Measurements from ENCODE around the gene CYSTM1. TPM values are rescaled to one million over a fixed set of nuclear protein-coding genes. Genes with fewer than 3 reads are reported as not detected.

Gene CYSTM1
- total and polyA plus RNA-seq, 2 of the 8 experiments (the other 6 are each of a cell fraction or from before 2014, with no cell fraction given): 25.0 to 47.8 TPM

- no peak overlapping the region for H3K56ac ChIP-seq (replicated peaks; ENCODE audit: insufficient read length, low read depth, low read length)
- H2AFZ ChIP-seq (ENCODE audit: low read length): no peak overlapping the region
- no peak overlapping the region for H3K18ac ChIP-seq (ENCODE audit: extremely low read depth, low read length)
- H3K23ac ChIP-seq (ENCODE audit: insufficient read length): no peak overlapping the region
- no peaks in the 10 kb centered on the region for H3K36me3 ChIP-seq (ENCODE audit: control insufficient read depth in 2 of 4, insufficient read depth in 4 of 4, low read length in 3 of 4)
- no peak overlapping the region for H4K5ac ChIP-seq (ENCODE audit: insufficient read length, low read depth, low read length)
- peaks cover 0 to 4% (median 1%) of the 10 kb centered on the region in 4 experiments; a peak in 4 of 7 replicates for H3K4me1 ChIP-seq (replicated peaks in 1 of 4; ENCODE audit: control insufficient read depth in 3 of 4, insufficient read depth in 4 of 4, low read length in 3 of 4)
- no peak for DNase-seq (ENCODE audit: low read depth in 1 of 2, low spot score in 2 of 2)
- 89% methylated on average over 2 of the region's 2 CpGs; no CpG with 5 or more reads in 1 of the 2 experiments for WGBS, 2 experiments (ENCODE audit: extremely low coverage in 1 of 2, insufficient coverage in 1 of 2, insufficient read length in 1 of 2, insufficient replicate concordance in 2 of 2, low coverage in 1 of 2, low lambda C conversion rate in 2 of 2, missing lambda C conversion rate in 1 of 2)
- H3K23me2 ChIP-seq (ENCODE audit: low read depth, low read length): peaks cover 7% of the 10 kb centered on the region; the same call in 1 of the 2 replicates
- H3K9ac ChIP-seq (replicated peaks in 1 of 4; ENCODE audit: extremely low read depth in 1 of 4, low read depth in 3 of 4, low read length in 3 of 4): no peak overlapping the region
- no peaks in the 10 kb centered on the region for H3K27me3 ChIP-seq (replicated peaks in 1 of 4; ENCODE audit: control insufficient read depth in 3 of 4, extremely low read depth in 1 of 4, insufficient read depth in 3 of 4, low read length in 3 of 4)
- no peak overlapping the region for H4K8ac ChIP-seq (ENCODE audit: extremely low read depth, insufficient read depth, low read length)
- no peak for FAIRE-seq
- no peak overlapping the region for H2BK20ac ChIP-seq (ENCODE audit: low read length)
- peak overlapping the region in 1 of 4 experiments; percentile 76; a peak in 1 of 8 replicates for H3K4me3 ChIP-seq (ENCODE audit: extremely low read depth in 1 of 4, insufficient read depth in 2 of 4, low read depth in 3 of 4, low read length in 4 of 4)
- H4K20me1 ChIP-seq (replicated peaks in 1 of 2; ENCODE audit: control insufficient read depth in 1 of 2, insufficient read depth in 2 of 2, low read length in 2 of 2): no peaks in the 10 kb centered on the region
- no peak overlapping the region for H3K27ac ChIP-seq (ENCODE audit: low read depth, low read length)
- H3K14ac ChIP-seq (ENCODE audit: insufficient read length): no peak overlapping the region
- H3K79me2 ChIP-seq (ENCODE audit: control insufficient read depth in 1 of 2, insufficient read depth in 2 of 2, low read length in 2 of 2): no peaks in the 10 kb centered on the region
- ChIA-PET CTCF (ENCODE audit: partially characterized antibody) (interaction anchor here (0.7 to 1.5 kb wide), 5 partner anchors 16 to 129 kb away, joined by 3 to 7 read pairs (median 4); no protein-coding TSS in a partner anchor), POLR2A (ENCODE audit: partially characterized antibody) (interaction anchor here (0.6 to 1.5 kb wide), 6 partner anchors 21 to 373 kb away, joined by 3 to 4 read pairs (median 4); no protein-coding TSS in a partner anchor)
- no peak overlapping the region for H2BK120ac ChIP-seq (replicated peaks; ENCODE audit: low read depth, low read length)
- H2BK12ac ChIP-seq (ENCODE audit: low read depth, low read length): no peak overlapping the region
- no peak overlapping the region for H2AK5ac ChIP-seq (ENCODE audit: low read depth, low read length)
- H2BK5ac ChIP-seq (ENCODE audit: low read depth, low read length): no peak overlapping the region
- no peak overlapping the region for H4K91ac ChIP-seq (replicated peaks; ENCODE audit: insufficient read length, low read length)
- H3K9me3 ChIP-seq (ENCODE audit: insufficient read depth in 2 of 2, low read depth in 1 of 2, low read length in 1 of 2): no peaks in the 10 kb centered on the region
- no peaks in the 10 kb centered on the region for H3K79me1 ChIP-seq (ENCODE audit: low read depth, low read length)
- no peak overlapping the region for H3K4ac ChIP-seq (replicated peaks; ENCODE audit: insufficient read length, low read depth, low read length)
- H2BK15ac ChIP-seq (ENCODE audit: low read length): 0 out of 2 replicates have a peak overlapping the region, but pooled peaks have one; percentile 9
- H3K4me2 ChIP-seq (ENCODE audit: insufficient read depth in 1 of 2, low read depth in 2 of 2, low read length in 2 of 2): peak overlapping the region in 1 of 2 experiments; percentile 71; a peak in 1 of 4 replicates
- TF ChIP-seq ASH2L (IDR thresholded peaks at IDR 0.05; ENCODE audit: low read length): no peak
- TF ChIP-seq NANOG (IDR thresholded peaks at IDR 0.05; ENCODE audit: insufficient read depth, low read depth, low read length, poor library complexity, severe bottlenecking): no peak
- no peak for TF ChIP-seq HDAC6 (IDR thresholded peaks at IDR 0.05; ENCODE audit: low read depth, low read length)
- no peak for TF ChIP-seq PHF8 (conservative IDR thresholded peaks at IDR 0.05; ENCODE audit: low read depth, low read length)
- TF ChIP-seq TCF12 (IDR thresholded peaks at IDR 0.05; ENCODE audit: low read depth, low read length): no peak
- TF ChIP-seq SAP30 (IDR thresholded peaks at IDR 0.05; ENCODE audit: insufficient read depth, insufficient replicate concordance, low read length): no peak
- no peak for TF ChIP-seq SP4 (IDR thresholded peaks at IDR 0.05; ENCODE audit: low read length)
- no peak for TF ChIP-seq RFX5 (IDR thresholded peaks at IDR 0.05; ENCODE audit: borderline replicate concordance, low read depth, low read length)
- no peak for TF ChIP-seq SP2 (IDR thresholded peaks at IDR 0.05; ENCODE audit: low read length)
- no peak for TF ChIP-seq MAX (IDR thresholded peaks at IDR 0.05)
- no peak for TF ChIP-seq SIX5 (IDR thresholded peaks at IDR 0.05; ENCODE audit: low read depth, low read length)
- no peak for TF ChIP-seq YY1 (IDR thresholded peaks at IDR 0.05; ENCODE audit: low read depth, low read length)
- no peak for TF ChIP-seq BACH1 (IDR thresholded peaks at IDR 0.05; ENCODE audit: low read length)
- TF ChIP-seq, protein P1, sequence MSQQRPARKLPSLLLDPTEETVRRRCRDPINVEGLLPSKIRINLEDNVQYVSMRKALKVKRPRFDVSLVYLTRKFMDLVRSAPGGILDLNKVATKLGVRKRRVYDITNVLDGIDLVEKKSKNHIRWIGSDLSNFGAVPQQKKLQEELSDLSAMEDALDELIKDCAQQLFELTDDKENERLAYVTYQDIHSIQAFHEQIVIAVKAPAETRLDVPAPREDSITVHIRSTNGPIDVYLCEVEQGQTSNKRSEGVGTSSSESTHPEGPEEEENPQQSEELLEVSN (IDR thresholded peaks at IDR 0.05): no peak
Measured at GRCh38 chr5:140174014-140174413, 974 bp upstream of the CYSTM1 start.

Data from H1 (cell line).